Uterus (tissue), 2 donors: ENCODE measurements around the gene CKB.

Experiments used
- CTCF ChIP-seq, 4 experiments: fragments of 200-600 bp in 2 of 4; fragments of 450-650 bp in 2 of 4; sonication (generic) in 2 of 4; IDR thresholded peaks; one replicate each; pipeline ENCODE4 v1.5.1; 2016 to 2019; ENCODE audit warnings: antibody characterized with exemption in 4 of 4, mild to moderate bottlenecking in 2 of 4, moderate library complexity in 1 of 4
- POLR2A ChIP-seq, 2 donors: fragments of 450-650 bp; IDR thresholded peaks; one replicate each; pipeline ENCODE4 v1.6.1; 2016; ENCODE audit warnings: antibody characterized with exemption in 2 of 2, mild to moderate bottlenecking in 1 of 2, moderate library complexity in 1 of 2

GRCh38 chr14:103532216-103533136 is 9.8 kb upstream of the CKB start:
- TF ChIP-seq CTCF (IDR thresholded peaks at IDR 0.05) (no peak), POLR2A (IDR thresholded peaks at IDR 0.05) (no peak)
